ENCODE measurements around the gene NDOR1.

DNA sequence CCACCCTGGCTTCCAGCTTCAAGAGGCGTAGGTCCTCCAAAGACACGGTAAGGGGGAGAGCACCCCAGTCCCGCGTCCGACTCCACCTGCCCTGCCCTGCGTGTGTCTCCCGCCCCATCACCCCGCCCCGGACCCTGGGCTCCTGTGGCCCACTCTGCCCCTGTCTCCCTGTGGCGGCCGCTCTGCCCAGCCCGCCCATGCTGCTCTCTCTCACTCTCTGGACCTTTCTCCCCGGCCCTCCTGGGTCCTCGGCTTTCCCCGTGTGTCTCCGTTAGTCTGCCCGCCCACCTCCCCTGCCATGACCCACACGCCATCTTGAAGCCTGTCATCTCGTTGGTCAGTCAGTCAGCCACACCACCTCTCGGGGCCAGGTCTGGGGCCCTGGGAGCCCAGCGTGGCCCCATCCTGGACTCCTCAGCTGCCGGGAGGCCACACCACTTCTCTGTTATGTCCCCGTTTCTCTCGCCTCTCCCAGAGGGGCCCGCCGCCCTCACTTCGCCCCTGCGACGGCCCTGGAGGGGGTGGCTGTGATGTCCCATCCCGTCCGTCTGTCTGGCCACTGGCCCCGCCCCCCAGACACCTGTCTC lies 40.2 kb upstream of the NDOR1 start:
- TF ChIP-seq EZH2 (IDR thresholded peaks at IDR 0.05; ENCODE audit: insufficient read depth, poor library complexity, severe bottlenecking) (no peak), EZH2phosphoT487 (IDR thresholded peaks at IDR 0.05; ENCODE audit: insufficient read depth, low read depth) (no peak)

All from GM23248 (cell line).